Stimulated activated CD4-positive, alpha-beta T cell treated with anti-CD3 and anti-CD28 coated beads, Interleukin-2, amount 100 ng/mL, for 24 hours (primary cell): ENCODE measurements around the gene KRT2.

Experiments
- DNase-seq, 2 donors: peaks; one replicate each; pipeline ENCODE4 v3.0.0-alpha.2; 2020

KRT2 gene

DNA sequence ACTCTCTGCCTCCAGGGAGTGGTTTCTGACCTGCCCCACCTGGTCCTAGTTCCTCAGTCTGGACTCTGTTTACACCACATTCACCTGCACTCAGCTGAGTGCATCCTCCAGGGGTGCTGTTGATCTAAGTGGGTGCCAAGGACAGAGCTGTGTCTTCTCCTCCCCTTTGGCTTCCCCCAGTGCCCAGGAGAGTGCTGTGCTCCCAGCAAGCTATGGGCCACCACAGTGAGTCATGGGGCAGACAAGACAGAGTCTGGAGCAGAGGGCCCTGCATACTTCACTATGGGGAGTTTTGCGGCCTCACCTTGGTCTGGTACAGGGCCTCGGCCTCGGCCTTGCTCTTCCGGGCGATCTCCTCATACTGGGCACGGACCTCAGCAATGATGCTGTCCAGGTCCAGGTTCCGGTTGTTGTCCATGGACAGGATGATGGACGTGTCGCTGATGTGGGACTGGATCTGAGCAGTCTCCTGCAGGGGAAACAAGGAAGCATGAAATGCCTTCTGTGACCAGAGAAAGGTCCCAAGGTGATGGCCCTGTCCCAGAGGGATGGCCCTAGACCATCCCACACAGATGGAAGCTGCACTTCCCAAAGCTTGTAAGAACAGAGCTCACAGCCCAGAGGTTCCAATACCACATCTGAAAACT lies 38.5 kb downstream of the KRT2 start:
- DNase-seq = no peak

DNA sequence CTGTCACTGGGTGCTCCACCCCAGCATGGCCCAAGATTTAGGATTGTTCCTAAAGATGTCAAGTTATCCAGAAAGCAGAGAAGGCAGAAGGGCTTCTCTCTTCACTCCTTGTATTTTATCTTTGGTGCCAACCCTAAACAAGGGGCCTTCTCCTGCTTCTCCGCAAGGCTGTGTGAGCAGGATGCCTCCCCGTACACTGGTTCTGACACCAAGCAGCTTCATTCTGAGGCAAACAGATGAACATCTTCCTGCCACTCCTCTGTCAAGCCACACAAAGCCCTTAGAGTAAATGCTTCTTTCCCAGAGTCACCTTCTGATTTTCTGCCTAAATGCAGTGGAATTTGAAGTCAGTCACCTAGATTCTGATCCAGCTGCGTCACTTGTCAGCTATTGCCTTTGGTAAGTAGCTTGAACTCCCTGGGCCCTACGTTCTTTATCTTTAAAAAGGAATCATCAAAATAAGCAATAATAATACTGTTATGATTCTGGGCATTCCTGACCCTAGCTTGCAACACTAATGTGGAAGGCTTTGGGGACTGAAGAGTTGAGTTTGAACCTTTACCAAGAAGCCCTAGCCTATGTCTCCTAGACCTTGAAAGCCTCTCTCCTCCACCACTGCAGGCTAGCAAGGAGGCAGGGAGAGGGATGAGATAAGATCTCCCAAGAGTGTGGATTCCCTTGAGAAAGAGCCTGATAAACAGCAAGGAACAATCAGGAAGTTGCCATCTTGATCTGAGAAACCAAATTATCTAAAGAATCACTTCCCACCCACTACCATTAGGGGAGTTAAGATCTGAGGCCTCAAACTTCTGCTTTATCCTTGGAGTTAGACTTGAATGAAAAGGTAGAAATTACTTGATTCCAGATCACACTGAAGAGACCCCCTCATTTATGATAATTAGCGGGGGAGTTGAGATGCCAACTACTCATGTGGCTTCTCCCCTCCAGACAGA lies 39.3 kb downstream of the KRT2 start:
- DNase-seq = no peak

DNA sequence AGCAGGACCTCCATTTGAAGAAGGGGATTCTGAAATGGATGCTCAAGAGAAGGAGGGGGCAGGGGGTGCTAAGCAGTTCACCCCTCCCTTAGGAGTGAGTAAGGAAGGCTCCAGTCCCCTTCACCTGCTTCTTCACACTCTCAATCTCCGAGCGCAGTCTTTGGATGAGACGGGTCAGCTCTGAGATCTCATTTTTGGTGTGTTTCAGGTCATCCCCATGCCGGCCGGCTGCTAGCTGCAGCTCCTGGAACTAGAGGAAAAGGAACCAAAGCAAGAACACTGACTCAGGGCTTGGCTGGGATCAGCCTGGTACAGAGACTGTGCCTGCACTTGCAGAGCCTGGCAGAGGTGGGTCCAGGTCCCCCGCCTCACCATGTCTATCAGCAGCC lies 40.9 kb downstream of the KRT2 start:
- no peak for DNase-seq

DNA sequence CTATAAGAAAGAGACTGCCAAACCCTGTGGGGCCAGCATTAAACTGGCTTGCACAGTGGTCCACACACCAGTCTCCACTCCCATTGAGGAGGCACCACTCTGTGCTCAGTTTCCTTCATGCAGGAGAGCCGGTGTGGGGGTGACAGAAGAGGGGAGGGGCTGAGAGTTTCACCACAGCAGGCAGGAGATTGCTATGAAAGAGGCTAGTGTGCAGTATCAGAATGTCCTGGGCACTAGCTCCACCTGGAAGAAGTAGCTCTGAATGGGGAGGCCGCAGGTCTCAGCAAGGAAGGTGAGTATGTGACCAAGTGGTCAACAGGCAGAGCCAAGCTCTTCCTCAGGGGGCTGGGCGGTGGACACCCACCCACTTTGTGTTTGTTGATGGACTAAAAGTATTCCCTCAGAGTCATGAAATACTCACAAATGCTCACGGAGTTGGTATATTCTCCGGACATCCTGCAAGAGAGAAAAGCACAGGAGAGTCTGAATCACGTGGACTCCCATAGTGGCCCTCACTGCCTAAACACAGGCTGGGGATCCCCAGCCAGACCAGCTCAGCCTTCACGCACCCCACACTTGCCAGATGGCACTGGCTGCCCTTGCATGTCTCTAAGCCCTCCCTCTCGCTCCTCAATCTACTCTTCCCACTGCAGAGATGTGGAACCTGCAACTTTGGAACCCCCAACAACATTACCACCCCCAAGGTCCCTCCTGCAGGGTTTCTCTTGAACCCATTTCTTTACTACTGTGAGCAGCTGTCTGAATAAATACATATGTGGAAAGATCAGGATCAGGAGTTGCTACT lies 43.0 kb downstream of the KRT2 start:
- no peak for DNase-seq

DNA sequence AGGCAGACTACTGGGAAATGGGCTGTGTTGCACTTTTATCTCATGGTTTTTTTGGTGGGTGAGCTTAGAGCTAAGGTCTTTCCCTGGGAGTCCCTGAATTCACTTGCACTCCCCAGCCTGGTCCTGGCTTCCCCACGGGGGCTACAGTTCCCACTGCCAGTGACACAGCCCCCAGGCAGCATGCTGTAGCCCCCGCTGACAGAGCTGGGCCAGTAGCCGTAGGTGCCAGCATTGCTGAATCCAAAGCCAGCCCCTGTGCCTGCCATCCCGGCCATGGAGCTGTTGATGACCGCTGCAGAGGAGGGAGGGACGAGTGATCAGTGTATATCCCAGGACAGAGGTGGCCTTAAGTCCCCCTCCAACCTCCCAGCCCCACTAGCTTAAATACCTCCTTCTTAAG lies 43.9 kb downstream of the KRT2 start:
- no peak for DNase-seq

DNA sequence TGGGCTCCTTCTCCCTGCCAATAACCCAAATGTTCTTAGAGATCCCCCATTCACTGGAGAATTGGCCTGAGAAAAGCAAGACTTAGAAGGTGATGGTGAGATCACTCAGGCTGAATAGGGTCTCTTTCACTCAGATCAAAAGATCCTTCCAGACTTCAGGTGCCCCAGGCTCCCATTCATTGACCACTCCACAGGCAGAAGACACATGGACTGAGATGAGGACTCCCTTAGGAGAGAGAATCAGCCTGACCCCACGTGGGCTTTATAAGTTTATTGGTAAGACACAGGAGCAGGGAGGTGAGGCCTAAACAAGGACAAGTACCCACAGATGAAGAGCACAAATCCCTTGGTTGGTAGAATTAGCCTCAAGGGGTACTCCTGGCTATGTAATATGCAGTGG lies 44.7 kb downstream of the KRT2 start:
- no peak for DNase-seq

DNA sequence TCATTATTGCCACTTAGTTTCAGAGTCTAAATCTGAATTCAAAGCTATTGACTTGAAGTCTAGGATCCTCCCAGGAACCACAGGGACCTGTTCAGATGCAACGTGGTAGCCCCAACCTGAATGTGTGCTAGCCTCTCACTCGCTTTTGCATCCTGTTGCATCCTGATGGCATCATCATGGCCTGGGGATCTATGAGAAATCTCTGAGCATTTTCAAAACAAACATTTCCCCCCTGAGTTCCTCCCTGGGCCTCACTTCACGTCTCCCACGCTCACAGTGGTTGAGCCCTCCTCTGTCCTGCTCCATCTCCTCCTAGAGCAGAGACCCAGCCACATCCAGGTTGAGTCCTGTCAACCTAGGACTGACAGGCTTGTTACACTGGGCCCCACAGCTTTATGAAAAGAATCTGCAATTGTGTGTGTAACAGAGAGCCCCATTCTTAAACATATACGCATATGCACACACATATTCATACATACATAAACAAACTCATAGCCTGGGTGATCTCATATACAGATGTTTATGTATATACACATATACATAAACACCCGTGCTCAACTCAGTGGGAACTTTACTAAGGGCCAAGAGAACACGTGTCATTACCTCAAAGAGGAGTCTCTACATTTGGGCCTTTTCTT lies 45.3 kb downstream of the KRT2 start:
- no peak for DNase-seq

DNA sequence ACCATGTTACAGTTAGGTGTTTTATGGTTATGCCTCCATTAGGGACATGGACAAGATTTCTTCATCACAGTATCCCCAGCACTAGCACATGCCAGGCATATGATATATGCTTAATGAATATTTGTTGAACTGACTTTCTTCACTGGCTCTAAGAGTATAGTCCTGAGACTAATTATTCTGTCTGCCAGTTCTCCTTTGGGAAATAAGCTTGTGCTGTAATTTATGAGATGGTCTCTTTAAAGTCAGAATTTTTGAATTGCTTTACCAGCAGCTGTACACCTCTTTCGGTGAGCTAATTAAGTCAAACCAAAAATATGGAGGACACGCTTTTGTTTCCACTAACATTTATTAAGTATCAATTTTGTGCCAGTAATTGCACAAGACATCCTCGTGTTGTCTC lies 45.9 kb downstream of the KRT2 start:
- DNase-seq = no peak

DNA sequence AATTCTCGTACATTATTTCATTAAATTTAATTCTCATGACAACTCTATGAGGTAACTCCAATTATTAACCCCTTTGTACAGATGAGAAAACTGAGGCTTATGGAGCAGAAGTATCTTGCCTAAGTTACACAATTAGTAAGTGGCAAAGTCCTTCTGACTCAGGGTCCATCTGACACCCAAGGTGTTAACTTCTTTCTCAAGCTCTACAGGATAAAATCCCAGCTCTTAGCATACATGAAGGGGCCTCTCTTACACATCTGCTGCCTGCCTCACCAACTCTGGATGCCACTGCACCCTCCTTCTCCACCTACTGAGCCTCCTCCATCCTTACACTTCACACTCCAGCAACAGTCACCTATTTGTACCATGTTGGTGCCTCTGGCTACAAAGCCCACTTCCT lies 46.5 kb downstream of the KRT2 start:
- DNase-seq = no peak

DNA sequence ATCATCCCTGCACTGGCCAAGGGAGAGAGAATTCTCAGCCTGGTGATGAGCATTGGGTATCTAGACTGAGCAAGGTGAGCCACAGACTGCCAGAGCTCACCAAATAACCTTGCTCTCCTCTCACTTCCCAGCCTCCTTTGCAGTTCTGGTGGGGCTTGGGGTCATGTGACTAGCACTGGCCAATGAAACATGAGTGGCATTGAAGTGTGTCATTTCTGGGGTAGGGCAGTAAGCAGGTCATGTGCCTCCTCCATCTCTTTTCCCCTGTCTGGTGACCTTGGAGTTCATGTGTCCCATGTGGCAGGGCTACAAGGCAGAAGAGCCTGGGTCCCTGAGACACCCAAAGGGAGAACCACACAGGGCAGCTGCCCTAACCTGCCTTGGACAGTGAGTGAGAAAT lies 47.2 kb downstream of the KRT2 start:
- no peak for DNase-seq

DNA sequence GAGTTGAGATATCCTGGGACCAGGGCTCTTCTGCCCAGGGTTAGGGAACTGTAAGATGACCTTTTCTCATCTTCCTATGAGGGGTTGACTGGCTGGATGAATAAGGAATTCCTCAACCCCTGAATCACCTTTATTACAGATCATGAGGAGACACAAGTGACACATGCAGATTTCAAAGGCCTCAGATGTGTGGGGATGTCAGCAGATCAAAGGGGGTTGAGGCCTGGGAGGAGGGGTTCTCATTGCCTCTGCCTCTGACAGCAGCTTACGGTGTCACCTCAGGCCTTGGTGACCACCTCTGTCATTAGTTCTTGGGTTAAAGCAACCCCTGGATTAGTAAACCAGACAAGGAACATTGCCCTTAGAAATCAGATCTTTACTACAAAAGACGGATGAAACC lies 48.7 kb downstream of the KRT2 start:
- DNase-seq = no peak

DNA sequence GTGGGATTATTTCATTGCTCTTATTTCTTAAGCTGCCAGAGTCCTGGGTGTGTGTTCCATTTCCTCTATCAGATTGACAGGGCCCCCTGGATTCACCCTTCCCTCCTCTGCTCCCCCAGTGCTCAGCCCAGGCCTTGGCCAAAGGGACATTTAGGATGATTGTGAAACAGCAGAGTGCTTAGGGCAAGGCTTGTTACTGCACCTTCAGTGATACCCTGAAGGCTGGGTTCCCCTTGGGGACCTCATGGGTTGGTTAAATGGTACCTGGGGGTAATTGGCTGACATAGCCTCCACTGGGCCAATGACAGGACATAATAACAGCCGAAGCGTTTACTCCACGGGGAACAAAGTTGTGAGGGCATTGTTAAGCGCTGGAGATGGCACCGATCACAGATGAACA lies 49.5 kb downstream of the KRT2 start:
- DNase-seq = no peak

DNA sequence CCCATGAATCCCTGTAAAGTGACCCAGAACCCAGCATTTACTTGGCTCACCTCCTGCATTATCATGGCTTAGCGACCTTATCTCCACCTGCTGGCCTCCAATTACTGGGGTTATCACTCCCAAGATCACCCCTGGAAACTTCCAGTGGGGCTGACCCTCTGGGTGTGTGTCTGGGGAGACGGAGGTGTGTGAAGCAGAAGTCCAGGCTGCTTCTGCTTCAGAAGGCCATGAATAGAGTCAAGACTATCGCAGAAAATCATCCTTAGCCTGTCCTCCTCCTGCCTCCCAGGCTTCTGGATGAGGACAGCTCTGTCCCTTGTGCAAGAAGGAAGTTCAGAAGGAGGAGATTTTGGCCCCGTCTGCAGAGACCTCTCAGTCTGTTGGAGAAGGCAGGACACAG lies 50.3 kb downstream of the KRT2 start:
- no peak for DNase-seq

DNA sequence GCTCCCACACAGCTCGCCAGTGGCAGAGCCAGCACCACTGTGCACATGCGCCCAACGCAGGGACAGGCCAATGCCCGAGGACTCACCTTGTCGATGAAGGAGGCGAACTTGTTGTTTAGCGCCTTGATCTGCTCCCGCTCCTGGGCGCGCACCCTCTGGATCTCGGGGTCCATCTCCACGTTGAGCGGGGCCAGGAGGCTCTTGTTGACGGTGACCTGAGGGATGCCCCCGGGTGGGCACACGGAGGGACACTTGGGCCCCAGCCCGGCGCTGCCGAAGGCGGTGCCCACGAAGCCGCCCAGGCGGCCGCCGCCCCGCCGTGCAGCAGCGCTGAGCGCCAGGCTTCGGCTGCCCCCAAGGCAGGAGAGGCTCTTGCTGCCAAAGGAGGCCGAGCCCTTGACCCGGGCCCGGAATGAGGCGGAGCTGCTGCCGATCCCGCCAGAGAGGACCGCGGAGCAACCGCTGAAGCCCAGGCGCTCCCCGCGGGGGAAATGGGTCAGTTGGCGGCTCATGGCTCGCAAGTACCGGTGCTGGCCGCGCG lies 51.0 kb downstream of the KRT2 start, which contains the start of gene KRT72:
TSS of gene KRT72 (minus strand) at position 523 of the 541 bp plus-strand sequence. CDS start at position 512, 11 bp downstream.
- DNase-seq = no peak

DNA sequence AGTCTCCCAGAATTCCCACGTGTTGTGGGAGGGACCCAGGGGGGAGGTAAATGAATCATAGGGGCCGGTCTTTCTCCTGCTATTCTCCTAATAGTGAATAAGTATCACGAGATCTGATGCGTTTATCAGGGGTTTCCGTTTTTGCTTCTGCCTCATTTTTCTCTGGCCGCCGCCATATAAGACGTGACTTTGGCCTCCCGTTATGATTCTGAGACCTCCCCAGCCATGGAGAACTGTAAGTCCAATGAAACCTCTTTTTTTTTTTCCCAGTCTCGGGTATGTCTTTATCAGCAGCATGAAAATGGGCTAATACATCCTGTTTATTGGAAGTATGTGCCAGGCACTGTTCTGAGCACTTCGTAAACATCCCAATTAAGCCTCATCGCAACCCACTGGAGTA lies 51.5 kb downstream of the KRT2 start:
- no peak for DNase-seq

DNA sequence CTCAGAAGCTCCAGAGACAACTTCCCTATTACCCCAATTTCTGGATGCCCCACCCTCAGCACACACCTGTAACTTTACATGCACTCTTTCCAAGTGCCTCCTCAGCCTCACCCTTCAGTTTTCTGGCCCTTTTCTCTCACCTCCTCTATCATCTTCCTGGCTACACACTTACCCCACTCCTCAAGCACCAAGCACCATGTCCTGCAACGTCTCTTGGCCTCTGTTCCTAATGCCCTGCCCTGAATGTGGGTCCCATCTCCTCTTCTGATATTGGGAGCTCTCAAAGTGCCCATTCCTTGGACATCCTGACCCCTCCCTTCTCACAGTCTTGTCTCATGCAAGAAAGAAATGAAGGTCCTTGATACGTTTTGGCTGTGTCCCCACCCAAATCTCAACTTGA lies 51.9 kb downstream of the KRT2 start:
- no peak for DNase-seq

DNA sequence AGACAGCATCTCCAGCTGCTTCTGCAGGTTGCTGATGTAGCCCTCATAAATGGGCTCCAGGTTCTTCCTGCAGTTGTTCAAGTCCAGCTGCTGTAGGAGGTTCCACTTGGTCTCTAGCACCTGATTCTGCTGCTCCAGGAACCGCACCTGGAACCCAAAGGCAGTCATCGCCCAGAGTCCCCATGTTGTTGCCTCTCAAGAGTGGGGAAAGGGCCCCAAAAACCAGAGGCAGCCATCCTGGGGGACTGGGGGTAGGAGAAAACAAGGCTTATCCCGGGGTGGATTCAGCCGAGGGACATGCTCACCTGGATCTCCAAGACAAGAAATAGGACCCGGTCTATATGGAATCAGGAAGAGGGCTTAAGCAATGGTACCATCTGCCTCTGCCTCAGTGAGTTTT lies 53.0 kb downstream of the KRT2 start:
- DNase-seq = no peak
